ENCODE data around the gene ZNF827. TPM values are rescaled to one million over a fixed set of nuclear protein-coding genes. Genes with fewer than 3 reads are reported as not detected.
A peak's percentile ranks its signal among the peaks of the same experiment; 100 is the strongest.

Gene ZNF827
- total RNA-seq, 1 donor from 2014 or later: 50.2 TPM

DNA sequence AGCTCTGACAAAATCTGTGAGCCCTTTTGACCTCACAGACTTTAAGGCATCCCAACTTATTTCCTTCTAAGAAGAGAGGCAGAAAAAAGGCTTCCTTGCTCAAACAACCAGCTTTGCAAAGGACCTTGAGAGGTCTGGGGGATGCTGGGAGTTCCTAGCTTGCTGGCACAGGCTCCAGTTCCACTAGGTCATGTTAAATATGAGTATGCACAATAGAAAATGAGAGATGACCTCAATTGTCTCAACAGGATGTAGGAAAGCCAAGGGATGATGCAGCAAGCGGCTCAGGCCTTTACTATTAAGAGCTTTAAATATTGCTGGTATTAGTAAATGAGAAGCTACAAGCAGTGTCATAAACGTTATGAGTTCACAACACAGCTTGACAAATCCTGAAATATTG lies 13.3 kb upstream of the ZNF827 start:
- H3K9me3 Mint-ChIP-seq (ENCODE audit: low read depth): no peaks in the 10 kb centered on the region
- peaks cover 2% of the 10 kb centered on the region for H3K4me1 Mint-ChIP-seq (ENCODE audit: low read depth)
- no peak for TF ChIP-seq CTCF (IDR thresholded peaks at IDR 0.05; ENCODE audit: unreplicated experiment)
- no peak overlapping the region for H3K27ac Mint-ChIP-seq
- DNase-seq (ENCODE audit: low spot score, unreplicated experiment): no peak
- H3K4me3 Mint-ChIP-seq (ENCODE audit: low read depth): no peak overlapping the region
- peaks cover 5% of the 10 kb centered on the region for H3K27me3 Mint-ChIP-seq
- H3K36me3 Mint-ChIP-seq (ENCODE audit: insufficient read depth): no peaks in the 10 kb centered on the region

DNA sequence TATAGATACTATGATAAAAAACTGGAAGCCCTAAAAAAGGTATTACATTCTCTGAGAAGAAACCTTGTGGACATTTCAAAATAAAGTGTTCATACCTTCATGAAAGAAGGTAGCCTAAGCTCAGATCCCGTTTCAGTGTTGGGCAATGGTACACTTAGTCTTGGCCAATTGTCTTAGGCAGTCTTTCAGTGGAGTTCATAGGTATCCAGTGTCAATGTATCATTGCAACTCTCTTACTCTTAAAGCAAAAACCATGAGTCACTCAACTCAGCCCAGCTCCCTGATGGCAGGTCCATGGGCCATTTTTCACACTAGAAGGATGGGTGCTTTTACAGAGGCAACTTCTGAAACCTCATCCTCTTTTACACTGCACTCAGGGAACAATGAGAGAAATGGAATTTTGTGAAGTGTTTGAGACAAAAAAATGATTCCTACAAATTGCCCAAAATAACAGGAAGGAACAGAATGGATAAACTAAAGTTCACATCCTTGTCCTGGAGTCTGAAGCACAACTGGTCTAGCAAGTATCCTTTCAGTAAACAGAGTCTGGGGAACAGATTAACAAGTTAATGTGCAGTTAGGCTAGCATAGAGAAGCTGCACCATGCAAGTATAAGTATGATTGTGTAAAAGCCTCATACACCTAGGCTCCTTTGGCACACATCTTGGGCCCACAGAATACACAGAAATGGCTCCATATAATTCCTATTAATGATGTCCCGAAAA lies 7.0 kb upstream of the ZNF827 start:
- Mint-ChIP-seq H3K9me3 (ENCODE audit: low read depth) (no peaks in the 10 kb centered on the region), H3K27me3 (peaks cover 3% of the 10 kb centered on the region), H3K4me1 (ENCODE audit: low read depth) (peaks cover 13% of the 10 kb centered on the region), H3K4me3 (ENCODE audit: low read depth) (no peak overlapping the region), H3K27ac (no peak overlapping the region), H3K36me3 (ENCODE audit: insufficient read depth) (no peaks in the 10 kb centered on the region)
- DNase-seq (ENCODE audit: low spot score, unreplicated experiment): no peak
- no peak for TF ChIP-seq CTCF (IDR thresholded peaks at IDR 0.05; ENCODE audit: unreplicated experiment)

GRCh38 chr4:145944886-145945285 lies 6.3 kb upstream of the ZNF827 start:
- DNase-seq (ENCODE audit: low spot score, unreplicated experiment): no peak
- TF ChIP-seq CTCF (IDR thresholded peaks at IDR 0.05; ENCODE audit: unreplicated experiment): no peak
- no peaks in the 10 kb centered on the region for H3K36me3 Mint-ChIP-seq (ENCODE audit: insufficient read depth)
- H3K4me3 Mint-ChIP-seq (ENCODE audit: low read depth): no peak overlapping the region
- no peaks in the 10 kb centered on the region for H3K9me3 Mint-ChIP-seq (ENCODE audit: low read depth)
- no peak overlapping the region for H3K27ac Mint-ChIP-seq
- H3K27me3 Mint-ChIP-seq: peaks cover 3% of the 10 kb centered on the region
- peaks cover 13% of the 10 kb centered on the region for H3K4me1 Mint-ChIP-seq (ENCODE audit: low read depth)

GRCh38 chr4:145939856-145940255 lies 1.2 kb upstream of the ZNF827 start:
- H3K4me1 Mint-ChIP-seq (ENCODE audit: low read depth): peaks cover 18% of the 10 kb centered on the region
- no peaks in the 10 kb centered on the region for H3K9me3 Mint-ChIP-seq (ENCODE audit: low read depth)
- no peak overlapping the region for H3K4me3 Mint-ChIP-seq (ENCODE audit: low read depth)
- DNase-seq (ENCODE audit: low spot score, unreplicated experiment): no peak
- H3K27me3 Mint-ChIP-seq: no peaks in the 10 kb centered on the region
- TF ChIP-seq CTCF (IDR thresholded peaks at IDR 0.05; ENCODE audit: unreplicated experiment): no peak
- H3K36me3 Mint-ChIP-seq (ENCODE audit: insufficient read depth): no peaks in the 10 kb centered on the region
- no peak overlapping the region for H3K27ac Mint-ChIP-seq

DNA sequence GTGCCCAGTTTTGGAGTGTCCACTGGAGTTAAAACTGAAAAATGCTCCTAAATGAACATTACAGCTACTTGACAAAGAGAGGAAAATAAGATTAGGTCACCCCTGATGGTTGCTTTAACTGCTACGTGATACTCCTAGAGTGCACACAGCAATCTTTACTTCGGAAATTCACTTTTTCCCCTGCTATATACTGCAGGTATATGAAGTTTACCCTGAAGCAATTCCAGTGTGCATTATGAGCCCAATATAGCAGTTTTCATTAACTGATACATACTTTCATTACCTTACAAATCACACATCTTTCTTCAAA lies 773 bp upstream of the ZNF827 start:
- Mint-ChIP-seq H3K4me1 (ENCODE audit: low read depth) (peaks cover 23% of the 10 kb centered on the region), H3K27me3 (no peaks in the 10 kb centered on the region), H3K4me3 (ENCODE audit: low read depth) (peak overlapping the region; percentile 98), H3K27ac (peak overlapping the region; percentile 95), H3K36me3 (ENCODE audit: insufficient read depth) (no peaks in the 10 kb centered on the region), H3K9me3 (ENCODE audit: low read depth) (no peaks in the 10 kb centered on the region)
- DNase-seq (ENCODE audit: low spot score, unreplicated experiment): no peak
- TF ChIP-seq CTCF (IDR thresholded peaks at IDR 0.05; ENCODE audit: unreplicated experiment): no peak

Measured in progenitor cell of endocrine pancreas (in vitro differentiated cells).